Measurements from ENCODE around the gene ZC3H7A. TPM values are rescaled to one million over a fixed set of nuclear protein-coding genes. Genes with fewer than 3 reads are reported as not detected.
A peak's percentile ranks its signal among the peaks of the same experiment; 100 is the strongest.

The ZC3H7A gene
- total and polyA plus RNA-seq, 8 donors: 20.0 to 39.6 (median 30.2) TPM

GRCh38 chr16:11734653-11735043, 62.4 kb downstream of the ZC3H7A start:
- 12 to 14% methylated on average over 6 of the region's 6 CpGs for WGBS, 2 donors
- H3K27ac ChIP-seq: peak overlapping the region in 2 of 4 donors; percentile 35 to 58

GRCh38 chr16:11734025-11734652, 62.9 kb downstream of the ZC3H7A start:
- Histone ChIP-seq H3K27ac (peak overlapping the region in 2 of 4 donors; percentile 30 to 58), H3K9me3 (no peaks in the 10 kb centered on the region), H3K4me3 (no peak overlapping the region), H3K4me1 (peaks cover 57 to 69% (median 66%) of the 10 kb centered on the region in 3 donors), H3K36me3 (peaks cover 3 to 25% (median 11%) of the 10 kb centered on the region in 3 donors), H3K27me3 (no peaks in the 10 kb centered on the region)
- no peak for TF ChIP-seq CTCF (IDR thresholded peaks at IDR 0.05)
- intact Hi-C loops (cut with DNase I): loop anchor here in 2 of 3 donors (10.0 kb wide), 1 partner anchor 61 kb away; the partner anchor contains the start of gene ZC3H7A (in 2 of the 2)
- 7 to 11% methylated on average over 3 of the region's 3 CpGs for WGBS, 2 donors
- DNase-seq: peak in 1 of 6 donors; percentile 33
- no peak for FAIRE-seq
- ATAC-seq: peak in 3 of 4 donors; percentile 28 to 51 (median 42)

More at GRCh38 chr16:11734653-11735043, 62.4 kb downstream of the ZC3H7A start:
- Histone ChIP-seq H3K27me3 (no peaks in the 10 kb centered on the region), H3K4me3 (no peak overlapping the region), H3K9me3 (no peaks in the 10 kb centered on the region), H3K4me1 (peaks cover 62 to 74% (median 71%) of the 10 kb centered on the region in 3 donors), H3K36me3 (peaks cover 3 to 21% (median 10%) of the 10 kb centered on the region in 3 donors)
- DNase-seq (no peak), ATAC-seq (peak in 2 of 4 donors; percentile 12 to 22), FAIRE-seq (no peak)
- intact Hi-C loops (cut with DNase I): loop anchor here in 2 of 3 donors (10.0 kb wide), 1 partner anchor 60 kb away; the partner anchor contains the start of gene ZC3H7A (in 2 of the 2)
- TF ChIP-seq CTCF (IDR thresholded peaks at IDR 0.05): no peak

GRCh38 chr16:11731222-11731621, 65.8 kb downstream of the ZC3H7A start:
- Histone ChIP-seq H3K27ac (peak overlapping the region in 2 of 4 donors; percentile 15 to 31), H3K36me3 (peaks cover 3 to 30% (median 11%) of the 10 kb centered on the region in 3 donors), H3K27me3 (no peaks in the 10 kb centered on the region), H3K4me3 (no peak overlapping the region), H3K4me1 (peaks cover 42 to 57% (median 48%) of the 10 kb centered on the region in 3 donors), H3K9me3 (no peaks in the 10 kb centered on the region)
- DNase-seq (no peak), FAIRE-seq (no peak), ATAC-seq (no peak)
- intact Hi-C loops (cut with DNase I): loop anchor here in 2 of 3 donors (10.0 kb wide), 1 partner anchor 64 kb away; the partner anchor contains the start of gene ZC3H7A (in 2 of the 2)
- WGBS, 2 donors: 45 to 46% methylated on average over 3 of the region's 3 CpGs
- TF ChIP-seq CTCF (IDR thresholded peaks at IDR 0.05): no peak

- DNase-seq (peak in 1 of 6 donors; percentile 7), FAIRE-seq (no peak), ATAC-seq (no peak)
- Histone ChIP-seq H3K36me3 (peaks cover 3 to 30% (median 11%) of the 10 kb centered on the region in 3 donors), H3K9me3 (no peaks in the 10 kb centered on the region), H3K27me3 (no peaks in the 10 kb centered on the region), H3K4me1 (peaks cover 44 to 57% (median 49%) of the 10 kb centered on the region in 3 donors), H3K27ac (no peak overlapping the region), H3K4me3 (no peak overlapping the region)
- 96 to 97% methylated on average over 3 of the region's 3 CpGs for WGBS, 2 donors
- intact Hi-C loops (cut with DNase I): loop anchor here in 2 of 3 donors (10.0 kb wide), 1 partner anchor 65 kb away; the partner anchor contains the start of gene ZC3H7A (in 2 of the 2)
- no peak for TF ChIP-seq CTCF (IDR thresholded peaks at IDR 0.05)
Observed at GRCh38 chr16:11729787-11730186, 67.3 kb downstream of the ZC3H7A start.

All from pancreas (tissue), 10 donors.